ENCODE data around the gene ARNT2. TPM values are rescaled to one million over a fixed set of nuclear protein-coding genes. Genes with fewer than 3 reads are reported as not detected.

ARNT2 gene
- total and polyA plus RNA-seq, 2 donors (not counting 1 experiment from before 2014, with no cell fraction given) = 15.5 to 61.2 TPM

GRCh38 chr15:80569656-80570055 is 165.5 kb downstream of the ARNT2 start:
- Histone ChIP-seq H3K27ac (ENCODE audit: insufficient read depth, low read length) (no peak overlapping the region), H3K4me3 (replicated peaks in 1 of 4; ENCODE audit: control extremely low read depth in 1 of 4, insufficient read depth in 1 of 4, low read depth in 3 of 4, low read length in 4 of 4) (no peak overlapping the region), H3K9ac (ENCODE audit: insufficient read depth, low read length) (no peak overlapping the region), H4K20me1 (ENCODE audit: control insufficient read depth, extremely low read depth, insufficient read depth, low read length) (no peaks in the 10 kb centered on the region), H3K9me3 (ENCODE audit: control insufficient read depth, insufficient read depth, low read depth, low read length) (no peaks in the 10 kb centered on the region), H3K36me3 (ENCODE audit: control insufficient read depth, insufficient read depth, low read length) (peaks cover 9% of the 10 kb centered on the region), H3K4me1 (ENCODE audit: control insufficient read depth, extremely low read depth, insufficient read depth, low read length) (peaks cover 8% of the 10 kb centered on the region), H2AFZ (ENCODE audit: low read length) (no peak overlapping the region), H3K79me2 (ENCODE audit: control insufficient read depth, insufficient read depth, low read length) (no peaks in the 10 kb centered on the region), H3K27me3 (ENCODE audit: control insufficient read depth, insufficient read depth, low read length) (no peaks in the 10 kb centered on the region), H3K4me2 (ENCODE audit: extremely low read depth, insufficient read depth, low read length) (no peak overlapping the region)
- DNase-seq (ENCODE audit: low read depth in 2 of 2) = no peak
- TF ChIP-seq EZH2 (IDR thresholded peaks at IDR 0.05; ENCODE audit: low read length, missing control alignments) (no peak), CTCF (conservative IDR thresholded peaks at IDR 0.05 in 1 of 2, IDR thresholded peaks at IDR 0.05 in 1 of 2; ENCODE audit: low read depth in 1 of 2, low read length in 2 of 2) (no peak)

- H2AFZ ChIP-seq (ENCODE audit: low read length) = no peak overlapping the region
- H3K9ac ChIP-seq (ENCODE audit: insufficient read depth, low read length) = no peak overlapping the region
- H3K9me3 ChIP-seq (ENCODE audit: control insufficient read depth, insufficient read depth, low read depth, low read length) = no peaks in the 10 kb centered on the region
- H3K27ac ChIP-seq (ENCODE audit: insufficient read depth, low read length) = no peak overlapping the region
- H3K27me3 ChIP-seq (ENCODE audit: control insufficient read depth, insufficient read depth, low read length) = no peaks in the 10 kb centered on the region
- DNase-seq (ENCODE audit: low read depth in 2 of 2) = no peak
- H3K4me2 ChIP-seq (ENCODE audit: extremely low read depth, insufficient read depth, low read length) = no peak overlapping the region
- no peaks in the 10 kb centered on the region for H4K20me1 ChIP-seq (ENCODE audit: control insufficient read depth, extremely low read depth, insufficient read depth, low read length)
- peaks cover 8% of the 10 kb centered on the region for H3K4me1 ChIP-seq (ENCODE audit: control insufficient read depth, extremely low read depth, insufficient read depth, low read length)
- peaks cover 10% of the 10 kb centered on the region for H3K36me3 ChIP-seq (ENCODE audit: control insufficient read depth, insufficient read depth, low read length)
- H3K79me2 ChIP-seq (ENCODE audit: control insufficient read depth, insufficient read depth, low read length) = no peaks in the 10 kb centered on the region
- H3K4me3 ChIP-seq (replicated peaks in 1 of 4; ENCODE audit: control extremely low read depth in 1 of 4, insufficient read depth in 1 of 4, low read depth in 3 of 4, low read length in 4 of 4) = no peak overlapping the region
- no peak for TF ChIP-seq CTCF (conservative IDR thresholded peaks at IDR 0.05 in 1 of 2, IDR thresholded peaks at IDR 0.05 in 1 of 2; ENCODE audit: low read depth in 1 of 2, low read length in 2 of 2)
Measured at GRCh38 chr15:80570553-80570952, 166.4 kb downstream of the ARNT2 start.

DNA sequence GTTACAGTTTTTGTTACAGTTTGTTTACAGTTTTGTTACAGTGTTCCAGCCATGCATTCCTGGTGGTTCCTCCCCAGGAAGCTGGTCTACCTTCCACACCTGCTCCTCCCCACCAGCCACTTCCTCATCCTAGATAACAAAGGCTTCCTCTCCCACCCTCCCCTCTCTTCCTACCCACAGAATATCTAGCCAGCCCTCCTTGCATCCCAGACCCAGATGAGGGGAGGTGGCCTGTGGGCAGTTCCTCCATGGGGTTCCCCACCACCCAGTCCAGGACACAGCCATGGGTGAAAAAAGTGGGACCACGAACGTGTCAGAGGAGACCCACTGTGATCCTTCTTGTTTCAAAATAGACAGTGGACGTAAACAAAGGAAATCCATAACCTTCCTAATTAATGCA is 168.2 kb downstream of the ARNT2 start:
- TF ChIP-seq CTCF (conservative IDR thresholded peaks at IDR 0.05 in 1 of 2, IDR thresholded peaks at IDR 0.05 in 1 of 2; ENCODE audit: low read depth in 1 of 2, low read length in 2 of 2) (no peak), EZH2 (IDR thresholded peaks at IDR 0.05; ENCODE audit: low read length, missing control alignments) (no peak)
- no peak overlapping the region for H3K9ac ChIP-seq (ENCODE audit: insufficient read depth, low read length)
- no peaks in the 10 kb centered on the region for H3K27me3 ChIP-seq (ENCODE audit: control insufficient read depth, insufficient read depth, low read length)
- no peak overlapping the region for H3K4me3 ChIP-seq (replicated peaks in 1 of 4; ENCODE audit: control extremely low read depth in 1 of 4, insufficient read depth in 1 of 4, low read depth in 3 of 4, low read length in 4 of 4)
- peaks cover 6% of the 10 kb centered on the region for H3K36me3 ChIP-seq (ENCODE audit: control insufficient read depth, insufficient read depth, low read length)
- peaks cover 6% of the 10 kb centered on the region for H3K4me1 ChIP-seq (ENCODE audit: control insufficient read depth, extremely low read depth, insufficient read depth, low read length)
- H3K9me3 ChIP-seq (ENCODE audit: control insufficient read depth, insufficient read depth, low read depth, low read length) = no peaks in the 10 kb centered on the region
- no peak overlapping the region for H3K4me2 ChIP-seq (ENCODE audit: extremely low read depth, insufficient read depth, low read length)
- no peak overlapping the region for H2AFZ ChIP-seq (ENCODE audit: low read length)
- no peaks in the 10 kb centered on the region for H4K20me1 ChIP-seq (ENCODE audit: control insufficient read depth, extremely low read depth, insufficient read depth, low read length)
- no peaks in the 10 kb centered on the region for H3K79me2 ChIP-seq (ENCODE audit: control insufficient read depth, insufficient read depth, low read length)
- H3K27ac ChIP-seq (ENCODE audit: insufficient read depth, low read length) = no peak overlapping the region
- no peak for DNase-seq (ENCODE audit: low read depth in 2 of 2)
